Natural killer cell treated with Interleukin-12 subunit alpha and Interleukin-12 subunit beta and Interleukin-15 and Interleukin-18, amount 100 ng/mL, for 72 hours (primary cell): ENCODE measurements around the gene SFT2D2. TPM values are rescaled to one million over a fixed set of nuclear protein-coding genes. Genes with fewer than 3 reads are reported as not detected.

Source experiments
- ATAC-seq, 2 donors: fragments of 150-1000 bp; cut with Tn5 transposase in 1 of 2; sonication (Bioruptor Pico), chemical (Tn5 transposase) in 1 of 2; 2 replicates each; pipeline ENCODE4 v1.10.0; 2021
- DNase-seq: peaks from one replicate; pipeline ENCODE4 v3.0.0; 2022; ENCODE audit warnings: low spot score
- H3K27ac Mint-ChIP-seq, 2 donors: 1 replicate in 1 of 2; 2 replicates in 1 of 2; pipeline ENCODE4 v1.8.0; 2022; ENCODE audit warnings: mixed read lengths in 2 of 2, mild to moderate bottlenecking in 1 of 2, moderate library complexity in 1 of 2
- H3K27me3 Mint-ChIP-seq, 2 donors: 1 replicate in 1 of 2; 2 replicates in 1 of 2; pipeline ENCODE4 v1.8.0; 2022; ENCODE audit warnings: mixed read lengths in 2 of 2
- H3K36me3 Mint-ChIP-seq: one replicate; pipeline ENCODE4 v1.8.0; 2022; ENCODE audit warnings: mixed read lengths
- H3K4me1 Mint-ChIP-seq, 2 donors: 1 replicate in 1 of 2; 2 replicates in 1 of 2; pipeline ENCODE4 v1.8.0; 2022; ENCODE audit warnings: low read depth in 2 of 2, mixed read lengths in 2 of 2, mild to moderate bottlenecking in 1 of 2
- H3K4me3 Mint-ChIP-seq: one replicate; pipeline ENCODE4 v1.8.0; 2022; ENCODE audit warnings: mixed read lengths
- H3K9me3 Mint-ChIP-seq: 2 replicates; pipeline ENCODE4 v1.8.0; 2022; ENCODE audit warnings: mixed read lengths
- total RNA-seq, 2 donors: library from RNA; stranded (reverse); gene quantifications; one replicate each; pipeline ENCODE4 v1.2.3, GENCODE V29; 2022

The SFT2D2 gene
- total RNA-seq, 2 donors from 2014 or later = 51.2 to 78.5 TPM

- Mint-ChIP-seq H3K4me1 (peaks cover 55 to 57% of the 10 kb centered on the region in 2 donors), H3K9me3 (no peaks in the 10 kb centered on the region), H3K36me3 (peaks cover 35% of the 10 kb centered on the region), H3K27ac (peak overlapping the region; percentile 40 to 47), H3K4me3 (peak overlapping the region; percentile 42), H3K27me3 (no peaks in the 10 kb centered on the region)
- ATAC-seq (peak; percentile 84 to 85), DNase-seq (peak; percentile 74)
Observed at GRCh38 chr1:168234846-168235547, 9.2 kb downstream of the SFT2D2 start.

GRCh38 chr1:168235548-168235885 lies 9.7 kb downstream of the SFT2D2 start:
- peaks cover 55% of the 10 kb centered on the region in 2 donors for H3K4me1 Mint-ChIP-seq
- H3K36me3 Mint-ChIP-seq = peaks cover 39% of the 10 kb centered on the region
- DNase-seq = no peak
- no peak overlapping the region for H3K4me3 Mint-ChIP-seq
- no peaks in the 10 kb centered on the region for H3K9me3 Mint-ChIP-seq
- H3K27ac Mint-ChIP-seq = peak overlapping the region; percentile 40 to 47
- peak in 1 of 2 donors; percentile 10 for ATAC-seq
- no peaks in the 10 kb centered on the region for H3K27me3 Mint-ChIP-seq

GRCh38 chr1:168235937-168236336 lies 10.1 kb downstream of the SFT2D2 start:
- peak overlapping the region; percentile 40 to 47 for H3K27ac Mint-ChIP-seq
- no peaks in the 10 kb centered on the region for H3K27me3 Mint-ChIP-seq
- peaks cover 39% of the 10 kb centered on the region for H3K36me3 Mint-ChIP-seq
- H3K4me1 Mint-ChIP-seq = peaks cover 51 to 54% of the 10 kb centered on the region in 2 donors
- H3K4me3 Mint-ChIP-seq = no peak overlapping the region
- ATAC-seq (no peak), DNase-seq (no peak)
- H3K9me3 Mint-ChIP-seq = no peaks in the 10 kb centered on the region

DNA sequence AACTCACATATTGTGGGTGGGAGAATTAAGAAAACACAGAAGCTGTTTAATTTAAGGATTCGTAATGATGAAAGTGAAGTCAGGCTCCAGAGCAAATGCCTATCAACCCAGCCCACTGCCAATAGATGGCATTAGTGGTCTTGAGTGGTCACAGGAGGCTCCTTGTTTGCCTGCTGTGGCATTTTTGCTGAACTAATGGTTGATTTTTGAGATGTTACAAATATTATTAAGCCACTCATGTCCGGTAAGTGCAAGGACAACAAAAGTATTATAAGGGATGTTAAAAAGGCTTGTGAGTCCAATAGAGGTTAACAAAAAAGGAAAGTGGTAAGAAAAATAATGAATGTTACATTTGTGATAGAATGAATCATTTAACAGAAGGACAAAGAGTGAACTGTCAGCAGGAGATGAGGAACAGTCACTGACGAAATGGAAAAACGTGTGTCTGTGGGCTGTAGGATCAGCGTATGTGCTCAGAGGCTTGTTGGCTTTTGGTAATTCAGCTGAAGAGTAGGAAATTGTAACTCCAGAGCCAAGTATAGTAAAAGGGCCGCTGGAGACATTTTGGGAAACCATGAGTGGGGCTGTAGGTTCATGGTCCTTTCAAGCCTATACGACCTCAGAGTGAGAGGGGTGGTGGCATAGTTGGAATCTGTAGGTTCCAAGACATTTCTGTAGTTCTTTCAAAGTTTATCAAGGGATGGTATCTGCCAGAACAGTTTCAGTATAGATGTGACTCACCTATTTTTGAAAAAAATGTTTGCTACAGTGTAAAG lies 11.2 kb downstream of the SFT2D2 start:
- peaks cover 46 to 49% of the 10 kb centered on the region in 2 donors for H3K4me1 Mint-ChIP-seq
- no peak overlapping the region for H3K4me3 Mint-ChIP-seq
- peaks cover 39% of the 10 kb centered on the region for H3K36me3 Mint-ChIP-seq
- ATAC-seq (peak; percentile 53 to 65), DNase-seq (no peak)
- no peaks in the 10 kb centered on the region for H3K27me3 Mint-ChIP-seq
- no peaks in the 10 kb centered on the region for H3K9me3 Mint-ChIP-seq
- H3K27ac Mint-ChIP-seq = peak overlapping the region; percentile 3 to 6

DNA sequence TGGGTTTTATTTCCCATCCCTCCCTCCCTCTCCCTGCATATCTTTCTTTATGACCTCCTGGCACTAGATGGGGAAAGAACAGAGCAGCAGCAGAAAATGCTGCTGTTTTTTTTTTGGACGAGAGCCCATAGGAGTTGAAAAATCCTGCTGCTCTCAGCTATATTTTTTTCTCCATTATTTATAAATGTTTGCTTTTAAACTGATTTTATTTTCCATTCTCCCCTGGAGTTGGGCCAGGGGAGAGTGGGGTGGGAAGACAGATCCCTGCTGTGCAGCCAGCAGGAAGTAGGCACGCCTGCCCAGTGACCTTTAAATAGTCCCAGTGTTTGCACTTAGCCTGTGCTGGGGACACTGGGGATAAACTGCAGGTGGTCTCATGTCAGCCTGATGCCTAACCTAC lies 17.4 kb downstream of the SFT2D2 start:
- H3K4me1 Mint-ChIP-seq = peaks cover 40 to 49% of the 10 kb centered on the region in 2 donors

DNA sequence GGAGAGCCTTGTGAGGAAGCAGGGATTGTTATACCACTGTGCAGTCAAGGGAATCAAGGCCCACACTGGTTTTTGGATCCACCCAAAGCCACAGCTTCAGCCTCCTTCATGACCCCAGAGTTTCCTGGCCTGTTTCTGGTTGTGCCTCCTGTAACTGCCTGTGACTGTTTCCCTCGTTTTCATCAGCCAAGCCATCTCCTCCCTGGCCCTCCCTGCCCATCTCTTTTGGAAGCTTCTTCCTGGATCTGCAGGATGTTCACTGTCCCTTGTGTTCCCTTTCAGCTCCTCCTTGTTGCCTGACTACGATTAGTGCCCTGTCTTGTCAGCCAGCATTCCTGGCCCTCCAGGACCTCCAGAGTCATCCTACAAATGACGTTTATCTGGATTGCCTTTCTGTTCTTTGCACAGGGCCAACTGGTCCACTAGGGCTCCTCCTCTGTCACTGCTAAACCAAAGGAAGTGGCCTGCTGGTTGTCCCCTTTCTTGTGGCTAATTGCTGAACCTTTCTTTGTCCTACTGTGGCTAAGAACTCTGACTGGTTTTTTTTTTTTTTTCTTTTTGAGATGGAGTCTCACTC lies 17.9 kb downstream of the SFT2D2 start:
- Mint-ChIP-seq H3K27me3 (no peaks in the 10 kb centered on the region), H3K4me1 (peaks cover 45 to 50% of the 10 kb centered on the region in 2 donors), H3K27ac (peak overlapping the region; percentile 17 to 50), H3K4me3 (peak overlapping the region; percentile 33), H3K9me3 (no peaks in the 10 kb centered on the region), H3K36me3 (peaks cover 49% of the 10 kb centered on the region)
- no peak for DNase-seq
- peak; percentile 67 to 75 for ATAC-seq

More for the DNA sequence above, 17.4 kb downstream of the SFT2D2 start:
- Mint-ChIP-seq H3K36me3 (peaks cover 44% of the 10 kb centered on the region), H3K4me3 (no peak overlapping the region), H3K27me3 (no peaks in the 10 kb centered on the region), H3K27ac (no peak overlapping the region), H3K9me3 (no peaks in the 10 kb centered on the region)
- no peak for DNase-seq
- ATAC-seq = no peak

DNA sequence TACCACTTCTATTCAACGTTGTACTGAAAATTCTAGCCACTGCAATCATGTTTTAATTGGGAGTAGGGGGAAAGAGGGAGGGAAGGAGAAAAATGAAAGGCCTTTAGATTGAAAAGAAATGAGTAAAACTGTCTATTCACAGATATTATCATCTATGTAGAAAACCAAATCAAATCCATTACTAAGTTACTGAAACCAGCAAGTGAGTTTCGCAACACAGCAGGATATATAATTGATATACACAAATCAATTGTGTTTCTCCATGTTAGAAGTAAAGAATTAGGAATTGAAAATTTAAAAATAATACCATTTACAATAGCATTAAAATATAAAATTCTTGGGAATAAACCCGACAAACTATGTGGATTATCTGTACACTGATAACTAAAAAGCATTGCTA lies 19.2 kb downstream of the SFT2D2 start:
- Mint-ChIP-seq H3K27me3 (no peaks in the 10 kb centered on the region), H3K9me3 (no peaks in the 10 kb centered on the region), H3K4me3 (no peak overlapping the region), H3K27ac (no peak overlapping the region), H3K4me1 (peaks cover 52 to 55% of the 10 kb centered on the region in 2 donors), H3K36me3 (peaks cover 52% of the 10 kb centered on the region)
- ATAC-seq (no peak), DNase-seq (no peak)

DNA sequence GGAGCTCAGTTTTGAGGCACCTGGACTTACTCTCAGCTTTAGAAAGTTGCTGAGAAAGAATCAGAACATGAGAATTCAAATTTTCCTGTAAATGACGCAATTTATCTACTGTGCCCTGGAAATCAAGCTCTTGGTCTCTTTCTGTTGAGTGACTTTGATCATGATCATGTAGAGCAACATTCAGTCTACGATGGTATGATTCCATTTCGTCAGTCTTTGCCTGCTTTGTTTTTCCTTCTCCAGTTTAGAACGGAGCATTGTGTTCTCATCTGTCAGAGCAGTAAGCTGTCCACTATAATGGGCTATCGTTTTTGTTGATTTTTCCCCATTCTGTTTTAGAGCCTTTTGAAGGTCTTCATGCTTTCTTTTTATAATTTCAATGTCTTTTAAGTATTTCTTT lies 20.7 kb downstream of the SFT2D2 start:
- H3K4me3 Mint-ChIP-seq = no peak overlapping the region
- no peak for ATAC-seq
- H3K27ac Mint-ChIP-seq = no peak overlapping the region
- DNase-seq = no peak
- no peaks in the 10 kb centered on the region for H3K9me3 Mint-ChIP-seq
- H3K36me3 Mint-ChIP-seq = peaks cover 49% of the 10 kb centered on the region
- H3K4me1 Mint-ChIP-seq = peaks cover 57 to 63% of the 10 kb centered on the region in 2 donors
- no peaks in the 10 kb centered on the region for H3K27me3 Mint-ChIP-seq

- no peak for ATAC-seq
- H3K36me3 Mint-ChIP-seq = peaks cover 39% of the 10 kb centered on the region
- H3K4me3 Mint-ChIP-seq = no peak overlapping the region
- no peaks in the 10 kb centered on the region for H3K27me3 Mint-ChIP-seq
- DNase-seq = no peak
- H3K9me3 Mint-ChIP-seq = no peaks in the 10 kb centered on the region
- H3K4me1 Mint-ChIP-seq = peaks cover 35 to 37% of the 10 kb centered on the region in 2 donors
- no peak overlapping the region for H3K27ac Mint-ChIP-seq
Observed at GRCh38 chr1:168252204-168252733, 26.5 kb downstream of the SFT2D2 start.

- Mint-ChIP-seq H3K36me3 (peaks cover 28% of the 10 kb centered on the region), H3K4me1 (peaks cover 17 to 26% of the 10 kb centered on the region in 2 donors), H3K27me3 (no peaks in the 10 kb centered on the region)
Observed at GRCh38 chr1:168256164-168256563, 30.4 kb downstream of the SFT2D2 start.

GRCh38 chr1:168257397-168257796 lies 31.6 kb downstream of the SFT2D2 start:
- Mint-ChIP-seq H3K36me3 (peaks cover 28% of the 10 kb centered on the region), H3K4me1 (peaks cover 22 to 32% of the 10 kb centered on the region in 2 donors), H3K27me3 (no peaks in the 10 kb centered on the region), H3K9me3 (no peaks in the 10 kb centered on the region), H3K4me3 (no peak overlapping the region), H3K27ac (no peak overlapping the region)
- no peak for ATAC-seq
- no peak for DNase-seq

More at GRCh38 chr1:168256164-168256563, 30.4 kb downstream of the SFT2D2 start:
- H3K9me3 Mint-ChIP-seq = no peaks in the 10 kb centered on the region
- H3K27ac Mint-ChIP-seq = no peak overlapping the region
- H3K4me3 Mint-ChIP-seq = no peak overlapping the region
- ATAC-seq = no peak
- no peak for DNase-seq

GRCh38 chr1:168259567-168259966 lies 33.8 kb downstream of the SFT2D2 start:
- Mint-ChIP-seq H3K27me3 (no peaks in the 10 kb centered on the region), H3K9me3 (no peaks in the 10 kb centered on the region), H3K4me1 (peaks cover 16 to 30% of the 10 kb centered on the region in 2 donors), H3K27ac (no peak overlapping the region), H3K4me3 (no peak overlapping the region), H3K36me3 (peaks cover 28% of the 10 kb centered on the region)
- no peak for DNase-seq
- ATAC-seq = no peak

DNA sequence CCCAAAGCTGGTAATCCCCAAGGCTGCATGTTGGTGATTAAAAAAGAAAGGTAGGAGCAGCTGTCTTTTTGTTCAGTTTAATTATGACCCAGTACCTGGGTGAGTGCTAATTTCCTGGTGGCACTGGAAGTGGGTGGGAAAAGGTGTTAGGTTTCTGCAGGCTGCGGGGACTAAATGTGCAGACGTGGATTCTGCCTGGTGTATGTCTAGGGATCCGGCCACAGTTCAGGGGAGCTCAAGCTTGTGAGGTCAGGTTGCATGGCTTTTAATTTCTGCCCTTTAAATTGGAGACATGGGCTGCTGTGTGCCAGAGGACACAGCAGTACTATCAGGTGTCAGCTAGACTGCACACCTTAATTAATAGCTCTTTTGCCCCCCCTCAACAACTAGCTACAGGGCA lies 34.6 kb downstream of the SFT2D2 start:
- Mint-ChIP-seq H3K27ac (no peak overlapping the region), H3K36me3 (peaks cover 23% of the 10 kb centered on the region)

DNA sequence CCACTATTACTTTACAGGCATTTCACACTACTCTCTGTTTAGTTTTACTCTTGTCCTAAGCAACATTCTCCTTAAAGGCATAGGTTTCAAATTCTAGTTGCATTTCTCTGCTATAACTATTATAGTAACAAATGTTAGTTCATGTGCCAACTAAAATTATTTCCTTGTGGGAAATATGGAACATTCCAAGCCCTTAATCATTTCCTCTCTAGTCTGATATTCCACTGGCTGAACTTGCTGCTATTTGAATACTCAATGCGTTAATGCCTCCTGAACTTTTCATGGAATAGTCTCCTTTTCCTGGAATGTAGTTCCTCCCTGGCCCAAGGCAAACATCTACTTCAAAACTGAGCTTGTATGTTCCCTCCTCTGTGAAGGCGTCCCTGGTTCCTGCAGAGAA lies 35.6 kb downstream of the SFT2D2 start:
- H3K27ac Mint-ChIP-seq = peak overlapping the region in 1 of 2 donors; percentile 17
- H3K9me3 Mint-ChIP-seq = no peaks in the 10 kb centered on the region
- DNase-seq (no peak), ATAC-seq (no peak)
- peaks cover 16% of the 10 kb centered on the region for H3K36me3 Mint-ChIP-seq
- peaks cover 16 to 28% of the 10 kb centered on the region in 2 donors for H3K4me1 Mint-ChIP-seq
- no peaks in the 10 kb centered on the region for H3K27me3 Mint-ChIP-seq
- H3K4me3 Mint-ChIP-seq = no peak overlapping the region

More for the DNA sequence above, 34.6 kb downstream of the SFT2D2 start:
- no peak for ATAC-seq
- Mint-ChIP-seq H3K9me3 (no peaks in the 10 kb centered on the region), H3K4me3 (no peak overlapping the region), H3K4me1 (peaks cover 16 to 28% of the 10 kb centered on the region in 2 donors), H3K27me3 (no peaks in the 10 kb centered on the region)
- DNase-seq = no peak
